Endothelial cell of umbilical vein (primary cell): ENCODE data around the gene YARS1. TPM values are rescaled to one million over a fixed set of nuclear protein-coding genes. Genes with fewer than 3 reads are reported as not detected.

Experiments
- BruUV-seq: library from RNA; stranded (reverse); fragments of 400-500 nt; replicated peaks from 2 replicates; lab custom pipeline; 2021; lab: Mats Ljungman, UMichigan
- CTCF ChIA-PET: fragments of 300-600, 350-600 bp; sonication (Branson Sonifier 250); formaldehyde crosslinking; loops from one replicate; lab custom pipeline; 2021; ENCODE audit warnings: antibody characterized with exemption, inconsistent platforms; lab: Charles Lee
- POLR2A ChIA-PET: fragments of 300-600, 350-600 bp; sonication (Branson Sonifier 250); formaldehyde crosslinking; loops from one replicate; lab custom pipeline; 2021; ENCODE audit warnings: antibody characterized with exemption, inconsistent platforms; lab: Charles Lee
- DNase-seq: peaks from one replicate; pipeline ENCODE4 v3.0.0-alpha.2; 2011; ENCODE audit warnings: low read depth, low spot score
- FAIRE-seq: peaks from 2 replicates; lab custom pipeline; 2011; peaks lifted over from hg19 to GRCh38; lab: Jason Lieb, UNC
- H2AFZ ChIP-seq: 2 replicates; pipeline ENCODE4 v1.6.0; 2012; ENCODE audit warnings: low read depth, low read length, control low read depth, inconsistent platforms
- H3K27ac ChIP-seq: 2 replicates; pipeline ENCODE4 v1.5.1; 2011; ENCODE audit warnings: low read depth, mild to moderate bottlenecking, control low read depth, low read length, moderate library complexity; ENCODE audit not compliant: insufficient read depth
- H3K27me3 ChIP-seq, 2 experiments: 2 replicates each; pipeline versions ENCODE4 v1.6.0 to v1.6.1; 2011; ENCODE audit warnings: low read length in 2 of 2, mixed read lengths in 1 of 2; ENCODE audit not compliant: control insufficient read depth in 2 of 2, insufficient read depth in 2 of 2
- H3K36me3 ChIP-seq, 2 experiments: 2 replicates in 1 of 2; 3 replicates in 1 of 2; pipeline ENCODE4 v1.5.1; 2011; ENCODE audit warnings: low read length in 2 of 2, mild to moderate bottlenecking in 1 of 2, moderate library complexity in 1 of 2; ENCODE audit not compliant: control insufficient read depth in 2 of 2, insufficient read depth in 2 of 2; ENCODE audit errors: extremely low read depth in 1 of 2
- H3K4me1 ChIP-seq: 3 replicates; pipeline ENCODE4 v1.5.1; 2011; ENCODE audit warnings: mild to moderate bottlenecking, low read length; ENCODE audit not compliant: control insufficient read depth, insufficient read depth; ENCODE audit errors: extremely low read depth
- H3K4me2 ChIP-seq: 2 replicates; pipeline ENCODE4 v1.6.1; 2011; ENCODE audit warnings: low read length, control low read depth, mixed read lengths; ENCODE audit not compliant: insufficient read depth
- H3K4me3 ChIP-seq, 3 experiments: fragments of 200-600 bp in 1 of 3; sonication (generic), shearing (Covaris generic) in 1 of 3; replicated peaks in 1 of 3; 2 replicates each; pipeline ENCODE4 v1.5.1; 2011 to 2016; ENCODE audit warnings: control low read depth in 3 of 3, low read length in 3 of 3, mild to moderate bottlenecking in 2 of 3, inconsistent platforms in 1 of 3, low read depth in 1 of 3, moderate library complexity in 1 of 3; ENCODE audit not compliant: insufficient read depth in 1 of 3
- H3K79me2 ChIP-seq: 2 replicates; pipeline ENCODE4 v1.6.0; 2012; ENCODE audit warnings: low read length, inconsistent platforms; ENCODE audit not compliant: control insufficient read depth, insufficient read depth
- H3K9ac ChIP-seq: replicated peaks from 2 replicates; pipeline ENCODE3; 2011; ENCODE audit warnings: low read length, control low read depth; ENCODE audit not compliant: insufficient read depth; ENCODE audit errors: extremely low read depth
- H3K9me1 ChIP-seq: replicated peaks from 3 replicates; pipeline ENCODE4 v1.6.0; 2011; ENCODE audit warnings: mild to moderate bottlenecking, low read length; ENCODE audit not compliant: control insufficient read depth, insufficient read depth; ENCODE audit errors: extremely low read depth
- H3K9me3 ChIP-seq: replicated peaks from 2 replicates; pipeline ENCODE4 v1.5.1; 2012; ENCODE audit warnings: low read length, inconsistent platforms; ENCODE audit not compliant: control insufficient read depth, insufficient read depth
- H4K20me1 ChIP-seq: replicated peaks from 2 replicates; pipeline ENCODE3; 2011; ENCODE audit warnings: mild to moderate bottlenecking, low read length; ENCODE audit not compliant: control insufficient read depth, insufficient read depth; ENCODE audit errors: extremely low read depth
- EZH2 ChIP-seq: IDR thresholded peaks from 2 replicates; pipeline ENCODE4 v1.6.1; 2012; ENCODE audit warnings: borderline replicate concordance, low read depth, mild to moderate bottlenecking, moderate library complexity, low read length, inconsistent platforms; ENCODE audit not compliant: severe bottlenecking
- FOS ChIP-seq: IDR thresholded peaks from 2 replicates; pipeline ENCODE4 v1.6.1; 2011; ENCODE audit warnings: mild to moderate bottlenecking, low read length, moderate library complexity, borderline replicate concordance; ENCODE audit not compliant: insufficient read depth
- GATA2 ChIP-seq: IDR thresholded peaks from 2 replicates; pipeline ENCODE4 v1.7.0; 2011; ENCODE audit warnings: low read depth, mild to moderate bottlenecking, moderate library complexity, mixed read lengths, low read length; ENCODE audit not compliant: insufficient read length, insufficient read depth
- JUN ChIP-seq: IDR thresholded peaks from 2 replicates; pipeline ENCODE4 v1.6.1; 2011; ENCODE audit warnings: borderline replicate concordance, low read depth; ENCODE audit not compliant: insufficient read length, insufficient read depth
- MYC ChIP-seq: IDR thresholded peaks from one replicate; pipeline ENCODE4 v1.6.1; 2011; ENCODE audit warnings: mild to moderate bottlenecking, low read depth, low read length
- POLR2A ChIP-seq: IDR thresholded peaks from 2 replicates; pipeline ENCODE4 v1.6.1; 2012; ENCODE audit warnings: low read depth, mild to moderate bottlenecking, control low read depth, low read length
- POLR2AphosphoS5 ChIP-seq: IDR thresholded peaks from 2 replicates; pipeline ENCODE4 v1.6.1; 2012; ENCODE audit warnings: low read depth, mild to moderate bottlenecking, control low read depth, low read length, moderate library complexity; ENCODE audit not compliant: insufficient read depth
- dilution Hi-C: fragments of 300-500 bp; cut with MboI; formaldehyde crosslinking; loops from one replicate; pipeline ENCODE4 v1.15.0; 2019; ENCODE audit warnings: low sequenced_read_pairs; ENCODE audit not compliant: extremely low pct_ligation_motif_present
- intact Hi-C: fragments of 100-400 bp; cut with micrococcal nuclease; formaldehyde crosslinking; loops from one replicate; pipeline ENCODE4 v1.10.0; 2022
- polyA plus RNA-seq, 4 experiments: library from polyadenylated mRNA; depleted of rRNA in 3 of 4; stranded (reverse) in 3 of 4; unstranded in 1 of 4; fragments of >200 nt; gene quantifications; 2 replicates each; pipeline versions ENCODE4 v1.2.1 to v1.2.3, GENCODE V29; 2011 to 2012; ENCODE audit warnings: missing spikeins in 1 of 4
- total RNA-seq: library from RNA; stranded (reverse); gene quantifications from 2 replicates; pipeline ENCODE4 v1.2.3, GENCODE V29; 2021
- TF ChIP-seq, protein P1 (sequence below): IDR thresholded peaks from 2 replicates; pipeline ENCODE4 v1.6.1; 2011; ENCODE audit not compliant: insufficient read depth, insufficient read length
- TF ChIP-seq, protein P2 (sequence below), 2 donors: IDR thresholded peaks; 1 replicate in 1 of 2; 2 replicates in 1 of 2; pipeline ENCODE4 v1.5.1; 2011; ENCODE audit warnings: low read length in 2 of 2, mild to moderate bottlenecking in 2 of 2, moderate library complexity in 2 of 2, control low read depth in 1 of 2, inconsistent platforms in 1 of 2, low read depth in 1 of 2; ENCODE audit not compliant: insufficient read depth in 1 of 2; ENCODE audit errors: extremely low read depth in 1 of 2

Gene YARS1
- total and polyA plus RNA-seq, 2 donors (not counting 3 experiments of a cell fraction or from before 2014, with no cell fraction given), result 38.2 to 144 TPM

DNA sequence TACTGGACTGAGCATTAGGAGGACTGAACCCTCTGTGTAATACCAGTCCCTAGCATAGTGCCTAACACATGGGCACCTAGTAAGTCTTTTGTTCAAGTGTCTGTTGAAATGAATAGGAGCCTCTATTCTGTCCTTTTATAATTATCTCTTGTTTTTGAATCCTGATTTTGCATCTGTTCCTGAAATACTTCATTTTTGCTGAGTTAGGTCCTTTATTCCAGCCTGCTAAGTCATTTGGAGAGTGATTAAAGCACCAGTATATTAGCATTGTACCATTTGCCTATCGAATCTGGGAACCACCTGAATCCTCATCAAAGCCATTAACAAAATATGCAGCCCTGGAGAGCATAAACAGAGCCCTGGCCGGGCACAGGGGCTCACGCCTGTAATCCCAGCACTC is 32.3 kb downstream of the YARS1 start:
- Histone ChIP-seq H3K79me2 (no peaks in the 10 kb centered on the region), H3K4me2 (no peak overlapping the region), H3K4me3 (no peak overlapping the region), H3K9me3 (no peaks in the 10 kb centered on the region), H3K27me3 (no peaks in the 10 kb centered on the region), H3K27ac (no peak overlapping the region), H3K9me1 (no peaks in the 10 kb centered on the region), H3K9ac (no peak overlapping the region), H3K4me1 (peaks cover 18% of the 10 kb centered on the region), H3K36me3 (peaks cover 11 to 14% of the 10 kb centered on the region in 2 experiments), H4K20me1 (no peaks in the 10 kb centered on the region), H2AFZ (no peak overlapping the region)
- ChIA-PET POLR2A (no interaction called here), CTCF (interaction anchor here (1.5 kb wide), 1 partner anchor 302 kb away, joined by 4 read pairs; no protein-coding TSS in a partner anchor)
- BruUV-seq, result no TSS peak
- FAIRE-seq, result no peak
- TF ChIP-seq MYC (no peak), POLR2A (no peak), FOS (no peak), GATA2 (no peak), EZH2 (no peak), POLR2AphosphoS5 (no peak), JUN (no peak)
- TF ChIP-seq, protein P1, sequence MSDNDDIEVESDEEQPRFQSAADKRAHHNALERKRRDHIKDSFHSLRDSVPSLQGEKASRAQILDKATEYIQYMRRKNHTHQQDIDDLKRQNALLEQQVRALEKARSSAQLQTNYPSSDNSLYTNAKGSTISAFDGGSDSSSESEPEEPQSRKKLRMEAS, result no peak
- TF ChIP-seq, protein P2, sequence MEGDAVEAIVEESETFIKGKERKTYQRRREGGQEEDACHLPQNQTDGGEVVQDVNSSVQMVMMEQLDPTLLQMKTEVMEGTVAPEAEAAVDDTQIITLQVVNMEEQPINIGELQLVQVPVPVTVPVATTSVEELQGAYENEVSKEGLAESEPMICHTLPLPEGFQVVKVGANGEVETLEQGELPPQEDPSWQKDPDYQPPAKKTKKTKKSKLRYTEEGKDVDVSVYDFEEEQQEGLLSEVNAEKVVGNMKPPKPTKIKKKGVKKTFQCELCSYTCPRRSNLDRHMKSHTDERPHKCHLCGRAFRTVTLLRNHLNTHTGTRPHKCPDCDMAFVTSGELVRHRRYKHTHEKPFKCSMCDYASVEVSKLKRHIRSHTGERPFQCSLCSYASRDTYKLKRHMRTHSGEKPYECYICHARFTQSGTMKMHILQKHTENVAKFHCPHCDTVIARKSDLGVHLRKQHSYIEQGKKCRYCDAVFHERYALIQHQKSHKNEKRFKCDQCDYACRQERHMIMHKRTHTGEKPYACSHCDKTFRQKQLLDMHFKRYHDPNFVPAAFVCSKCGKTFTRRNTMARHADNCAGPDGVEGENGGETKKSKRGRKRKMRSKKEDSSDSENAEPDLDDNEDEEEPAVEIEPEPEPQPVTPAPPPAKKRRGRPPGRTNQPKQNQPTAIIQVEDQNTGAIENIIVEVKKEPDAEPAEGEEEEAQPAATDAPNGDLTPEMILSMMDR (IDR thresholded peaks at IDR 0.05; ENCODE audit: extremely low read depth in 1 of 2, insufficient read depth in 1 of 2, low read depth in 1 of 2, low read length in 2 of 2), result no peak
- intact Hi-C loops, result no loop called here
- no peak for DNase-seq
- dilution Hi-C loops, result no loop called here
